GM12878 (cell line): ENCODE data around the gene POU6F2. TPM values are rescaled to one million over a fixed set of nuclear protein-coding genes. Genes with fewer than 3 reads are reported as not detected.

Source experiments
- ATAC-seq: fragments of 200-7000 bp; cut with Tn5 transposase; 3 replicates; pipeline ENCODE4 v1.9.1; 2020; ENCODE audit warnings: mild to moderate bottlenecking, moderate library complexity
- BruUV-seq: library from RNA; stranded (reverse); fragments of 400-500 nt; replicated peaks from 2 replicates; lab custom pipeline; 2021; lab: Mats Ljungman, UMichigan
- CTCF ChIA-PET: fragments of 300-600 bp; sonication (Branson Sonifier 250); formaldehyde crosslinking; extraction: SDS; loops from one replicate; lab custom pipeline; 2021; ENCODE audit warnings: inconsistent platforms; lab: Yijun Ruan, JAX
- POLR2A ChIA-PET: fragments of 350-600 bp; formaldehyde crosslinking; extraction: SDS; loops from one replicate; lab custom pipeline; 2021; ENCODE audit warnings: inconsistent platforms; lab: Charles Lee
- RAD21 ChIA-PET: fragments of 300-600 bp; sonication (Branson Sonifier 250); formaldehyde crosslinking; loops from one replicate; lab custom pipeline; 2023; ENCODE audit warnings: antibody characterized with exemption; ENCODE audit not compliant: unreplicated experiment; lab: Charles Lee
- SMC1A ChIA-PET: fragments of 300-600 bp; sonication (Branson Sonifier 250); formaldehyde crosslinking; loops from one replicate; lab custom pipeline; 2023; ENCODE audit not compliant: unreplicated experiment, uncharacterized antibody; lab: Charles Lee
- DNase-seq: peaks from one replicate; pipeline ENCODE4 v3.0.0-alpha.2; 2011; ENCODE audit warnings: low read depth, low spot score
- FAIRE-seq: peaks from 3 replicates; lab custom pipeline; 2011; peaks lifted over from hg19 to GRCh38; lab: Jason Lieb, UNC
- H2AFZ ChIP-seq: 2 replicates; pipeline ENCODE4 v1.6.0; 2011; ENCODE audit warnings: low read depth, low read length, control low read depth; ENCODE audit not compliant: control insufficient read depth
- H3K27ac ChIP-seq: 2 replicates; pipeline ENCODE4 v1.5.1; 2011; ENCODE audit warnings: control low read depth; ENCODE audit not compliant: control insufficient read depth, insufficient read depth
- H3K27me3 ChIP-seq, 2 experiments: replicated peaks in 1 of 2; 2 replicates each; pipeline versions ENCODE4 v1.6.0 to v1.6.1; 2011; ENCODE audit warnings: low read length in 1 of 2; ENCODE audit not compliant: control insufficient read depth in 2 of 2, insufficient read depth in 2 of 2
- H3K36me3 ChIP-seq, 2 experiments: 2 replicates each; pipeline ENCODE4 v1.5.1; 2011; ENCODE audit warnings: low read length in 1 of 2; ENCODE audit not compliant: control insufficient read depth in 2 of 2, insufficient read depth in 2 of 2
- H3K4me1 ChIP-seq: 2 replicates; pipeline ENCODE4 v1.6.1; 2011; ENCODE audit warnings: mild to moderate bottlenecking, low read length, moderate library complexity, mixed read lengths; ENCODE audit not compliant: control insufficient read depth, insufficient read depth
- H3K4me2 ChIP-seq: 2 replicates; pipeline ENCODE4 v1.6.0; 2011; ENCODE audit warnings: control low read depth; ENCODE audit not compliant: control insufficient read depth, insufficient read depth
- H3K4me3 ChIP-seq: fragments of 200-600 bp; sonication (generic); 2 replicates; pipeline ENCODE4 v1.5.1; 2016
- H3K79me2 ChIP-seq: 2 replicates; pipeline ENCODE4 v1.6.0; 2011; ENCODE audit warnings: low read length; ENCODE audit not compliant: control insufficient read depth, insufficient read depth
- H3K9ac ChIP-seq: 2 replicates; pipeline ENCODE4 v1.8.0; 2011; ENCODE audit warnings: low read length, control low read depth, mixed read lengths; ENCODE audit not compliant: control insufficient read depth, insufficient read depth
- H3K9me3 ChIP-seq: replicated peaks from 3 replicates; pipeline ENCODE4 v1.5.1; 2011; ENCODE audit warnings: mild to moderate bottlenecking, low read length; ENCODE audit not compliant: control insufficient read depth, insufficient read depth
- H4K20me1 ChIP-seq: 2 replicates; pipeline ENCODE4 v1.6.0; 2011; ENCODE audit not compliant: control insufficient read depth, insufficient read depth
- ASH2L ChIP-seq: fragments of 300-600, 200-600 bp; sonication (generic); IDR thresholded peaks from 2 replicates; pipeline ENCODE4 v1.6.1; 2017; ENCODE audit warnings: low read depth, mild to moderate bottlenecking, borderline replicate concordance
- BMI1 ChIP-seq: fragments of 450-650 bp; IDR thresholded peaks from 2 replicates; pipeline ENCODE4 v1.6.1; 2016; ENCODE audit warnings: mild to moderate bottlenecking, moderate library complexity, borderline replicate concordance
- CHD4 ChIP-seq: fragments of 200-600 bp; sonication (generic); IDR thresholded peaks from 2 replicates; pipeline ENCODE4 v1.6.1; 2016; ENCODE audit warnings: mild to moderate bottlenecking
- EGR1 ChIP-seq, 2 experiments: IDR thresholded peaks; 1 replicate in 1 of 2; 2 replicates in 1 of 2; pipeline ENCODE4 v1.6.1; 2011 to 2012; ENCODE audit warnings: low read depth in 2 of 2, low read length in 2 of 2, borderline replicate concordance in 1 of 2, mild to moderate bottlenecking in 1 of 2, moderate library complexity in 1 of 2
- MYC ChIP-seq: IDR thresholded peaks from 2 replicates; pipeline ENCODE4 v1.6.1; 2011; ENCODE audit warnings: mild to moderate bottlenecking, low read length, moderate library complexity, inconsistent platforms; ENCODE audit not compliant: insufficient read depth, insufficient replicate concordance, insufficient read length, severe bottlenecking
- PAX5 ChIP-seq: IDR thresholded peaks from 2 replicates; pipeline ENCODE4 v1.6.1; 2011; ENCODE audit warnings: low read depth, low read length, borderline replicate concordance
- SUZ12 ChIP-seq: fragments of 200-600 bp; sonication (generic); IDR thresholded peaks from one replicate; pipeline ENCODE4 v1.6.1; 2018; ENCODE audit warnings: antibody characterized with exemption, mild to moderate bottlenecking; ENCODE audit not compliant: unreplicated experiment
- ZSCAN29 ChIP-seq: fragments of 450-650 bp; IDR thresholded peaks from 2 replicates; pipeline ENCODE4 v1.6.1; 2017; ENCODE audit warnings: mild to moderate bottlenecking, moderate library complexity
- WGBS: methylation state at CpG from one replicate; pipeline ENCODE4 v1.1.6; 2016; ENCODE audit warnings: low lambda C conversion rate; ENCODE audit not compliant: insufficient replicate concordance, insufficient coverage; ENCODE audit errors: missing lambda C conversion rate; 5-methylcytosine and 5-hydroxymethylcytosine counted together
- in situ Hi-C: fragments of 300-500 bp; cut with MboI; formaldehyde crosslinking; loops from 9 replicates; pipeline ENCODE4 v1.14.3; 2018; ENCODE audit warnings: mixed read lengths
- intact Hi-C: fragments of 100-400 bp; cut with micrococcal nuclease; formaldehyde crosslinking; loops from one replicate; pipeline ENCODE4 v1.14.2; 2022; ENCODE audit not compliant: unreplicated experiment
- polyA plus RNA-seq, 11 experiments: library from polyadenylated mRNA; depleted of rRNA in 4 of 11; unstranded in 6 of 11; stranded (reverse) in 5 of 11; fragments of >200 nt; fragmentation: Nextera tagmentation in 4 of 11; fragmentation: Illumina TruSeq in 1 of 11; extraction: Ambion mirVana in 4 of 11; extraction: Trizol in 1 of 11; gene quantifications; 1 replicate in 1 of 11; 2 replicates in 10 of 11; pipeline versions ENCODE4 v1.2.1 to v1.2.3, GENCODE V29; 2011 to 2016; ENCODE audit warnings: inconsistent platforms in 2 of 11, missing spikeins in 2 of 11, low read depth in 1 of 11
- total RNA-seq, 4 experiments: library from RNA; depleted of rRNA in 3 of 4; stranded (reverse); fragments of >200 nt in 3 of 4; fragmentation: Illumina TruSeq in 1 of 4; extraction: Trizol in 1 of 4; gene quantifications; 2 replicates each; pipeline versions ENCODE4 v1.2.1 to v1.2.3, GENCODE V29; 2013 to 2021
- TF ChIP-seq, protein P1 (sequence below): fragments of 450-650 bp; IDR thresholded peaks from 2 replicates; pipeline ENCODE4 v1.6.1; 2017; ENCODE audit warnings: mild to moderate bottlenecking, moderate library complexity

POU6F2 gene
- total and polyA plus RNA-seq, 10 of the 15 experiments (the other 5 are each of a cell fraction or from before 2014, with no cell fraction given): 0.10 TPM; not detected in 9

DNA sequence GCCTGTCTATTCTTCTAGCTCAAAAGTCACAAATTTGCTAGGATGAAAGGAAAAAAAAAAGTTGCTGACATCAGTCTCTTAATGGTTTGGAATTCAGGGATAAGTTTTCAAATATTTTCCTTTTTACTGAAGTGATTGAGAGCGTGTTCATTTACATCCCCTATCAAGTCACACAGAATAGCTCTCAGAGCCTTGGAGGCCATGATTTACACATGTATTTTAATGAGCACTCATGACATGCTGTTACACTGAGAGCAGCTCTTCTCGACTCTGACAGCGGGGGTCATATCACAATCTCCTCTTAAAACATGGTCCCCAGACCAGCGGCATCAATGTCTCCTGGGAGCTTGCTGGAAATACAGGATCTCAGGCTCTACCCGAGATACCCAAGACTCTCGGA, 232.7 kb downstream of the POU6F2 start:
- DNase-seq (no peak), FAIRE-seq (no peak), ATAC-seq (no peak)
- BruUV-seq: no TSS peak
- Histone ChIP-seq H3K27me3 (no peaks in the 10 kb centered on the region; a peak in 1 of 4 replicates), H3K4me3 (no peak overlapping the region), H3K4me2 (no peak overlapping the region), H3K36me3 (no peaks in the 10 kb centered on the region), H3K79me2 (no peaks in the 10 kb centered on the region), H3K9ac (no peak overlapping the region), H2AFZ (no peak overlapping the region), H4K20me1 (no peaks in the 10 kb centered on the region), H3K27ac (no peak overlapping the region), H3K9me3 (no peaks in the 10 kb centered on the region), H3K4me1 (no peaks in the 10 kb centered on the region)
- RAD21 ChIA-PET: no interaction called here
- no peak for TF ChIP-seq ASH2L
- TF ChIP-seq, protein P1, sequence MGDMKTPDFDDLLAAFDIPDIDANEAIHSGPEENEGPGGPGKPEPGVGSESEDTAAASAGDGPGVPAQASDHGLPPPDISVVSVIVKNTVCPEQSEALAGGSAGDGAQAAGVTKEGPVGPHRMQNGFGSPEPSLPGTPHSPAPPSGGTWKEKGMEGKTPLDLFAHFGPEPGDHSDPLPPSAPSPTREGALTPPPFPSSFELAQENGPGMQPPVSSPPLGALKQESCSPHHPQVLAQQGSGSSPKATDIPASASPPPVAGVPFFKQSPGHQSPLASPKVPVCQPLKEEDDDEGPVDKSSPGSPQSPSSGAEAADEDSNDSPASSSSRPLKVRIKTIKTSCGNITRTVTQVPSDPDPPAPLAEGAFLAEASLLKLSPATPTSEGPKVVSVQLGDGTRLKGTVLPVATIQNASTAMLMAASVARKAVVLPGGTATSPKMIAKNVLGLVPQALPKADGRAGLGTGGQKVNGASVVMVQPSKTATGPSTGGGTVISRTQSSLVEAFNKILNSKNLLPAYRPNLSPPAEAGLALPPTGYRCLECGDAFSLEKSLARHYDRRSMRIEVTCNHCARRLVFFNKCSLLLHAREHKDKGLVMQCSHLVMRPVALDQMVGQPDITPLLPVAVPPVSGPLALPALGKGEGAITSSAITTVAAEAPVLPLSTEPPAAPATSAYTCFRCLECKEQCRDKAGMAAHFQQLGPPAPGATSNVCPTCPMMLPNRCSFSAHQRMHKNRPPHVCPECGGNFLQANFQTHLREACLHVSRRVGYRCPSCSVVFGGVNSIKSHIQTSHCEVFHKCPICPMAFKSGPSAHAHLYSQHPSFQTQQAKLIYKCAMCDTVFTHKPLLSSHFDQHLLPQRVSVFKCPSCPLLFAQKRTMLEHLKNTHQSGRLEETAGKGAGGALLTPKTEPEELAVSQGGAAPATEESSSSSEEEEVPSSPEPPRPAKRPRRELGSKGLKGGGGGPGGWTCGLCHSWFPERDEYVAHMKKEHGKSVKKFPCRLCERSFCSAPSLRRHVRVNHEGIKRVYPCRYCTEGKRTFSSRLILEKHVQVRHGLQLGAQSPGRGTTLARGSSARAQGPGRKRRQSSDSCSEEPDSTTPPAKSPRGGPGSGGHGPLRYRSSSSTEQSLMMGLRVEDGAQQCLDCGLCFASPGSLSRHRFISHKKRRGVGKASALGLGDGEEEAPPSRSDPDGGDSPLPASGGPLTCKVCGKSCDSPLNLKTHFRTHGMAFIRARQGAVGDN: no peak
- TF ChIP-seq SUZ12: no peak
- TF ChIP-seq ZSCAN29: no peak
- no peak for TF ChIP-seq CHD4
- TF ChIP-seq BMI1: no peak
- TF ChIP-seq EGR1 (IDR thresholded peaks at IDR 0.05; ENCODE audit: borderline replicate concordance in 1 of 2, low read depth in 2 of 2, low read length in 2 of 2): no peak
- TF ChIP-seq MYC: no peak
- no peak for TF ChIP-seq PAX5
- POLR2A ChIA-PET: no interaction called here
- 38% methylated on average over 6 of the region's 6 CpGs for WGBS
- CTCF ChIA-PET: interaction anchor here (0.7 kb wide), 1 partner anchor 86 kb away, joined by 3 read pairs; no protein-coding TSS in a partner anchor
- intact Hi-C loops: no loop called here
- SMC1A ChIA-PET: no interaction called here
- in situ Hi-C loops: no loop called here
